Measurements from ENCODE around the gene PLSCR4. TPM values are rescaled to one million over a fixed set of nuclear protein-coding genes. Genes with fewer than 3 reads are reported as not detected.

PLSCR4 gene
- total and polyA plus RNA-seq, 9 of the 15 experiments (the other 6 are each of a cell fraction or from before 2014, with no cell fraction given), result 0.11 to 0.68 (median 0.21) TPM

GRCh38 chr3:146152834-146153233 is 98.1 kb downstream of the PLSCR4 start:
- H3K27me3 ChIP-seq (ENCODE audit: control insufficient read depth in 2 of 2, insufficient read depth in 2 of 2, low read length in 2 of 2), result no peaks in the 10 kb centered on the region
- FAIRE-seq (no peak), ATAC-seq (no peak), DNase-seq (ENCODE audit: extremely low read depth in 1 of 4, low spot score in 3 of 4) (no peak)
- no peaks in the 10 kb centered on the region for H3K4me1 ChIP-seq (replicated peaks in 1 of 2; ENCODE audit: control insufficient read depth in 2 of 2, insufficient read depth in 2 of 2, low read length in 2 of 2)
- no peak overlapping the region for H3K4me3 ChIP-seq
- H3K4me2 ChIP-seq (ENCODE audit: insufficient read depth, low read length), result no peak overlapping the region
- H2AFZ ChIP-seq (ENCODE audit: low read depth, low read length), result no peak overlapping the region
- no TSS peak for BruUV-seq (replicated peaks)
- H3K79me2 ChIP-seq (ENCODE audit: control insufficient read depth, insufficient read depth, low read length), result no peaks in the 10 kb centered on the region
- in situ Hi-C loops (cut with MboI), result no loop called here
- POLR2A ChIA-PET, result no interaction called here
- intact Hi-C loops (cut with micrococcal nuclease), result no loop called here
- no peaks in the 10 kb centered on the region for H3K9me3 ChIP-seq (replicated peaks; ENCODE audit: control insufficient read depth, insufficient read depth, low read depth, low read length)
- H3K36me3 ChIP-seq (ENCODE audit: control insufficient read depth, insufficient read depth, low read length), result no peaks in the 10 kb centered on the region
- no peaks in the 10 kb centered on the region for H4K20me1 ChIP-seq (replicated peaks; ENCODE audit: control insufficient read depth, insufficient read depth, low read length)
- no peak overlapping the region for H3K27ac ChIP-seq (ENCODE audit: extremely low read depth, low read depth, low read length)
- WGBS (ENCODE audit: insufficient coverage, low coverage, missing lambda C conversion rate), result 0% methylated on average over 6 of the region's 6 CpGs
- TF ChIP-seq ATF3 (IDR thresholded peaks at IDR 0.05), result no peak
- TF ChIP-seq ATF3 (CRISPR knock-in tag; conservative IDR thresholded peaks at IDR 0.05), result no peak
- TF ChIP-seq RUNX1 (IDR thresholded peaks at IDR 0.05; ENCODE audit: low read depth), result no peak
- TF ChIP-seq STAT6 (CRISPR knock-in tag; IDR thresholded peaks at IDR 0.05), result no peak
- no peak for TF ChIP-seq ZNF282 (CRISPR knock-in tag; IDR thresholded peaks at IDR 0.05)
- no peak for TF ChIP-seq HEY1 (CRISPR knock-in tag; IDR thresholded peaks at IDR 0.05; ENCODE audit: borderline replicate concordance)
- no peak for TF ChIP-seq GATA2 (CRISPR knock-in tag; IDR thresholded peaks at IDR 0.05)
- TF ChIP-seq L3MBTL2 (IDR thresholded peaks at IDR 0.05), result no peak
- H3K9ac ChIP-seq (ENCODE audit: insufficient read depth in 1 of 2, low read depth in 2 of 2, low read length in 2 of 2), result no peak overlapping the region
- CTCF ChIA-PET (ENCODE audit: low intra/inter-chr PET ratio), result no interaction called here
- no peaks in the 10 kb centered on the region for H3K9me1 ChIP-seq (ENCODE audit: control insufficient read depth, insufficient read depth, low read length)
